NCI-H524 (cell line): ENCODE measurements around the gene ANKRD13A.
A peak's percentile ranks its signal among the peaks of the same experiment; 100 is the strongest.
"Not testable (repeated sequence)": the region's sequence is repeated elsewhere in the genome, so short reads cannot be mapped to it uniquely, and the experiment has no call there.

ENCODE experiments used
- DNase-seq, 2 experiments: peaks; one replicate each; lab custom pipeline; 2025; lab: John Stamatoyannopoulos, UW

The ANKRD13A gene

GRCh38 chr12:110007881-110008280 is 8.7 kb downstream of the ANKRD13A start:
- no peak for DNase-seq

GRCh38 chr12:110008681-110009398 is 9.6 kb downstream of the ANKRD13A start:
- DNase-seq, result not testable (repeated sequence)

GRCh38 chr12:110010853-110011723 is 11.9 kb downstream of the ANKRD13A start:
- DNase-seq, result no peak

- no peak for DNase-seq
Measured at GRCh38 chr12:110012137-110012536, 12.9 kb downstream of the ANKRD13A start.

GRCh38 chr12:110012659-110013058 is 13.4 kb downstream of the ANKRD13A start:
- no peak for DNase-seq

GRCh38 chr12:110015132-110015531 is 15.9 kb downstream of the ANKRD13A start:
- no peak for DNase-seq

GRCh38 chr12:110020956-110021355 is 21.7 kb downstream of the ANKRD13A start:
- DNase-seq, result no peak

- peak; percentile 85 to 89 for DNase-seq
Measured at GRCh38 chr12:110023059-110023980, 24.1 kb downstream of the ANKRD13A start.

GRCh38 chr12:110024051-110024450 is 24.8 kb downstream of the ANKRD13A start:
- DNase-seq, result peak in 1 of 2 experiments; percentile 64

- DNase-seq, result no peak
Measured at GRCh38 chr12:110028323-110028722, 29.1 kb downstream of the ANKRD13A start.

GRCh38 chr12:110029290-110029815 is 30.1 kb downstream of the ANKRD13A start:
- DNase-seq, result no peak

GRCh38 chr12:110033888-110034287 is 34.7 kb downstream of the ANKRD13A start:
- DNase-seq, result no peak

- DNase-seq, result no peak
Measured at GRCh38 chr12:110035534-110036104, 36.4 kb downstream of the ANKRD13A start.

GRCh38 chr12:110037315-110037714 is 38.1 kb downstream of the ANKRD13A start:
- DNase-seq, result no peak

GRCh38 chr12:110038741-110039084 is 39.5 kb downstream of the ANKRD13A start:
- no peak for DNase-seq

- DNase-seq, result no peak
Measured at GRCh38 chr12:110039085-110039807, 40.0 kb downstream of the ANKRD13A start.

GRCh38 chr12:110042264-110042663 is 43.0 kb downstream of the ANKRD13A start:
- no peak for DNase-seq

- no peak for DNase-seq
Measured at GRCh38 chr12:110046451-110047187, 47.4 kb downstream of the ANKRD13A start.

GRCh38 chr12:110047297-110047940 is 48.2 kb downstream of the ANKRD13A start:
- DNase-seq, result no peak
